NCI-H510A treated with DMSO at 0.1 percent for 48 hours (cell line): ENCODE results near the gene OASL.

Experiments
- DNase-seq: peaks from one replicate; lab custom pipeline; 2025; lab: John Stamatoyannopoulos, UW

OASL gene

DNA sequence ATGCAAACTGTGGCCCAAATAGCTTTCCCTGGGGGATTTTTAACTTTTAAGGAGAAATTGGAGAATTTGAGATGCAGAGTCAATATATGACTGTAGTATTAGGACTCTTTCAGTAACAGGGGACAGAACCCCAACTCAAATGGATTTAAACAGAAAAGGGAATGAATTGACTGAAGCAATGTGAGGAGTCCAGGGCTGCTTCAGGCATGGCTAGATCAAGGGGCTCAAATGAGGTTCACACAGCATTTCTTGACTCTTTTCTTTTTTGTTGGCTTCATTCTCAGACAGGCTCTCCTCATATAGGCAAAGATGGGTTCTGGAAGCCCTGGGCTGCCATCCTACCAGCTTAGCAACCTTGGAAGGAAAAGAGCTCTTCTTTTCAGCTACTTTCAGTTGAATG lies 47.1 kb downstream of the OASL start:
- no peak for DNase-seq

DNA sequence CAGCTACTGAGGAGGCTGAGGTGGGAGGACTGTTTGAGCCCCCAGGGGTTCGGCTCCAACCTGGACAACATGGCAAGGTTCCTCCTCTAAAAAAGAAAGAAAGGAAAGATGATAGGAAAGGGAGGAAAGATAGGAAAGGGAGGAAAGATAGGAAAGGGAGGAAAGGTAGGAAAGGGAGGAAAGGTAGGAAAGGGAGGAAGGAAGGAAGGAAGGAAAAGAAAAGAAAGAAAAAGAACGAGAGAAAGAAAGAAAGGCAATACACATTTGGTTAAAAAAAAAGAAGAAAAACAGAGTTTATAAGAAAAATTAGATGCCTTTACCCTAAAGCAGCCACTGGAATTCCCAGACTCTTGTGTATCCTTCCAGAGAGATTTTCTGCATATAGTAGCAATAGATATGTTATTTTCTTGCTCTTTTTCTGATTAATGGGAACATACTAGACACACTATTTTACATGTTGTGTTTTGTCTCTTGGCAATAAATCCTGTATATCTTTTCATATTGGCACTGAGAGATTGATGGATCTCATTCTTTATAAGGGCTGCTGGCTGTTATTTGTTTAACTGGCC lies 48.5 kb downstream of the OASL start:
- no peak for DNase-seq

DNA sequence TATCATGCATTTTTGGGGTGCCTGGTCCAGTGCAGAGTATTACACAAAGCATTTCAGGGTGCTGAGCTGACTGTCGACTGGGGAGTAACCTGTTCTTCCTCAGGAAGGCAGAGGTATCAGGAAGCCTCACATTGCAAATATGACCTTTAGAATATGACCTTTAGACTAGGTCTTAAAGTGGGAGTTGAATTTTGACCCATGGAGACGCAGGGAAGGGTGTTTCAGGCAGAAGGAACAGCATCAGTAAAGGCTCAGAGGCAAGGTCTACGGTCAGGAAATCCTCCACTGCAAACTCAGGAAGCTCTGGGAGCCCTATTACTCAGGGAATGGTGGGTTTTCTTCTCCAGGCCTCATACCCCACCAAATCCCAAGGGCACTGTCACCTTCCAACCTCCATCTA lies 49.4 kb downstream of the OASL start:
- DNase-seq = no peak

DNA sequence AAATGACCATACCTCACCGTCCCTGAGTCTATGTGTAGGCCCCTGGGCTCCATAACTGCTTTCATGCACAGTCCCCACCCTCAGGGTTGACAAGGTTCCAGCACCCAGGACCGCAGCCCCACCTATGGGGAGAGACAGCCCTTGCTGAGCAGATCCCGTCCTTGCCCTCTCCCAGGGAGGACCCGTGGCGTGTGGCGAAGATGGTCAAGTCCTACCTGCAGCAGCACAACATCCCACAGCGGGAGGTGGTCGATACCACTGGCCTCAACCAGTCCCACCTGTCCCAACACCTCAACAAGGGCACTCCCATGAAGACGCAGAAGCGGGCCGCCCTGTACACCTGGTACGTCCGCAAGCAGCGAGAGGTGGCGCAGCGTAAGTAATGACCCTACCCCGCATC lies 50.4 kb downstream of the OASL start:
- no peak for DNase-seq

DNA sequence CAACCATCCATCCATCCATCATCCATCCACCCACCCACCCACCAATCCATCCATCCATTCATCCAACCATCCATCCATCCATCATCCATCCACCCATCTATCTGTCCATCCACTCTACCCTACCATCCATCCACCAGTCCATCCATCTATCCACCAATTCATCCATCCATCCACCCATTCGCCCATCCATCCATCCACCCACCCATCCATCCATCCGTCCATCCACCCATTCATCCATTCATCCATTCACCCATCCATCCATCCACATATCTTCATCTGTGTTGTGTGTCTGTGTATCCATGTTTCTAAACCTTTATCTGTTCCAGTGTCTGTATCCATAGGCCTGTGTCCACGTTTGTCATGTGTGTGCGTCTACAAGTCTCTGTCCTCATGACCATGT lies 50.8 kb downstream of the OASL start:
- no peak for DNase-seq

DNA sequence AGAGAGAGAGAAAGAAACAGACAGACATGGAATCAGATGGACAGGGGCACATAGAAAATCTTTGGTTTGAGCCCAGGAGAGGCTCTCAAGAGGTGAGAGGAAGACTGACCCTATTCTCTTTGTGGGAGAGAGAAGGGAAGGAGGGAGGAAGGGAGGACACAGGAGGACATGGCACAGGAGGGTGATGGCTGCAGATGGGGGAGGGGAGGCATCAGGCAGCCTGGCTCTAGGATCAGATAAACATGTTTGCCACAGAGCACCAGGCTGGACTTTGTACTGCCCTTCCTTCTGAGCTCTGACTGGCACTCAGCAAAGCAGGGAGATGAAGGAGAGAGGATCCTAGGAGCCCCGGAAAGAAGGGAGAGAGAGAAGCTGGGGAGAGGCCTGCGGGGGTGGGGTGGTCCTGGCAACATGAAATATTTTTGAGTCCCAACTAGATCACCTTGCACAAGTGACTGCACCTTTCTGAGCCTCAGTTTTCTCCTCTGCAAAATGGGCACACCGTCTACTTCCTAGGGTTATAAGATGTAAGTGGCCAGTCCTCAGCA lies 54.6 kb downstream of the OASL start:
- DNase-seq = no peak

DNA sequence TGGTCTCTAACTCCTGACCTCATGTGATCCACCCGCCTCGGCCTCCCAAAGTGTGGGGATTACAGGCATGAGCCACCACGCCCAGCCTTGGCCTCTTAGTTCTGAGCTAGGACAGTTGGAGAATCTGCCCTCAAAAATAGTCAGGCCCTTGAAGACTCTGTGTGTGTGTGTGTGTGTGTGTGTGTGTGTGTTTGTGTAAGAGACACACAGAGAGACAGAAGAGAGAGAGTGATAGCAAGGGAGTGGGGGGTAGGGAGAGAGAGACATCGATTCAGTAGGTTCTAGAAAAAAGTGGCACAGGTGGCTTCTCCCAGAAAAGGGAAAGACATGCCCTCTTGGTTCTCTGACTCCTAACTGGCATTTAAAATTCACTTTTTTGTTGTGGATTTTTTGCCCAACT lies 55.3 kb downstream of the OASL start:
- DNase-seq = no peak

DNA sequence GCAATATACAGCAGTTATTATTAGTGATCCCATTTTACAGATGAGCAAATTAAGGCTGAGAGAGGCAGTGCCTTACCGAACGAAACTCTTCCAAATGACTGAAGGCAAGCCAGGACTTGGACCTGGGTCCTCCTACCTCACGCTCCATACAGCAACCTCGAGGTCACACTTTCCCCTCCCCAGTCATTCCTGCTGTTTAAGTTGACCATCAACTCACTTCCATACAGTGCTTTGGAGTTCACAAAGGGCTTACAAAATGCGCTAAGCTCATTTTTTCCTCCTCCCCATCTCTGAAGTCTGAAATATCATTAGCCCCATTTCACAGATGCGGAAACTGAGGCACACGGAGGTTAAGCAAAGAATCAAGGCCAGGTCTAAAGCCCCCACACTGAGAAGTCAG lies 56.4 kb downstream of the OASL start:
- no peak for DNase-seq

DNA sequence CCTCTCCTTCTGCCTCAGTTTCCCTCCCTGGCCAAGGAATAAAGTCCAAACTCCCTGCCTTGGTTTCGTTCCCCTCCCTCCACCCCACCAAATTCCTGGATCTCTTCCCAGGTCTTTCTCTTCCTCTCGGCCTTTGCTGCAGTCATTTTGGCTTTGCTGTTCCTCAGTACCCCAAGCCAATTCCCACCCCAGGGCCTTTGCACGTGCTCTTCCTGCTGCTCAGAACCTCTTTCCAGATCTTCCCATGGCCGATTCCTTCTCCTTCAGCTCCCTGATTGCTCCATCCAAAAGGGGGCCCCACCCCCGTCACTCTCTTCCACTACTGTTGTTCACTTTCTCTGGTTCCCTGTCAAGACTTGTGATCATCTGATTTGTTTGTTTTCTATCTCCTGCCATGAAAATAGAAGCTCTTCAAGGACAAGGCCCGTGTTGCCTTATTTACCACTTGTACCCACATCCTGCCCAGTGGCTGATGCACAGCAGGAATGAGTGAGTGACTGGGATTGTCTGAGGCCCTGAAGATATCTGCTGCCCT lies 57.6 kb downstream of the OASL start:
- DNase-seq = no peak

DNA sequence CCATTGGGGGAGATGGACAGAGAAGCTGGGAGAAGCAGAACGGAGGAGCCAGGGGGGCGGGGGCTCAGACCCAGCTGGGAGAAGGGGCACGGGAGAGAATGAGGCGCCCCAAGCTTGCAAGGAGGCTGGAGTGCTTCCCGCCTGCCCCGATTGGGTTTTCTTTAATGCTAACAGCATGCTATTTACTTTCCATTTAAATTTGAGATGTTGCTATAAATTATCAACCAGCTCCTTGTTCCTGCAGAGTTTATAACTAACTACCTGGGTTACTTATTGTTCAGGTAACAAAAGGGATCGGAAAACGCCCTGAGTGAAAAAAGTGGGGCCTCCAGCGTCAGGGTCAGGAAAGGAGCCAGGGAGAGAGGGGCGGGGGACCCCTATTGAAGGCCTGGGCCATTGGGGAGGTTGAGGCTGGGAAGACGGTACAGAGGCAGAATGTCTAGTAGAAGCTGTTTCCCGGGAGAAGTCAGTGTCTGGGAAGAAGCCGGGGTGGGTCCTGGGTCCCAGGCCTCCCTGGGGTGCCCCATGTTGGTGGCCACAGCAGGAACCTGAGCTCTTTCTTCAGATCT lies 58.2 kb downstream of the OASL start:
- DNase-seq = no peak

DNA sequence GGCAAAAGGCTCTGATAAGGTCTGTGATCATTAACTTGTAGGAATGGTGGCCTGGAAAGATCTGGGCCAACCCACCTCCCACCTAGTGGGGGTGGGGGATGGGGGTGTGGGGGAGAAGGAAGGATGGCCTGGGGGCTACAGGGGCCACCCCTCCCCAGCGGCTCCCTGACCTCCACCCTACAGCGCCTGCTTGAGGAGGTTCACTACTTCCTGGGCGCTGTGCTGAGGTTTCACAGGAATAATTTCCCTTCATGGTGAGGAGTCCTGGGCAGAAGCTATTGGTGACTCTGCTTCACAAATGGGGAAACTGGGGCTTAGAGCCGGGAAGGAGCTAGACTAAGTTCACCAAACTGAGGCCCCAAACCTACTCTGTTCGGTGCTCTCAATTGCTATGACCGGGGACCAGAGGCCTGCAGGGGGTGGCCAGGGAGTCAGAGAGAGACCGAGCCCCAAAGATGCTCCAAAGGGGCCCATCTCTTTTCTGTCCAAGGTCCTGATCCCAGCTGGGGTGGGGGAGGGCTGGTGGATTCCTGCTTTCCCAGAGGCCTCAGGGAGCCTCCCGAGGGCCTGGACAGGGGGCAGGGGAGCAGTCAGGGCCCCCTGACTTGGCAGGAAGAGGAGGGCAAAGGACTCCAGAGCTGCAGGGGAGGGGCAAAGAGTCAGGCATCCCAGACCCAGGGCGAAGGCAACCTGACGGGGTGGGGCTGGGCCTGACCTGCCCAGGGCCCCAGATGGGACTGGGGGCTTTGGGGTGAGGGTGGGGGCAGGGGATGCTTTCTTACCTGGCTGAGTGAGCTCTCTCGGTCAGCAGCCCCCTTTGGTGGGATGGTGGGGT lies 59.0 kb downstream of the OASL start:
- DNase-seq = no peak

DNA sequence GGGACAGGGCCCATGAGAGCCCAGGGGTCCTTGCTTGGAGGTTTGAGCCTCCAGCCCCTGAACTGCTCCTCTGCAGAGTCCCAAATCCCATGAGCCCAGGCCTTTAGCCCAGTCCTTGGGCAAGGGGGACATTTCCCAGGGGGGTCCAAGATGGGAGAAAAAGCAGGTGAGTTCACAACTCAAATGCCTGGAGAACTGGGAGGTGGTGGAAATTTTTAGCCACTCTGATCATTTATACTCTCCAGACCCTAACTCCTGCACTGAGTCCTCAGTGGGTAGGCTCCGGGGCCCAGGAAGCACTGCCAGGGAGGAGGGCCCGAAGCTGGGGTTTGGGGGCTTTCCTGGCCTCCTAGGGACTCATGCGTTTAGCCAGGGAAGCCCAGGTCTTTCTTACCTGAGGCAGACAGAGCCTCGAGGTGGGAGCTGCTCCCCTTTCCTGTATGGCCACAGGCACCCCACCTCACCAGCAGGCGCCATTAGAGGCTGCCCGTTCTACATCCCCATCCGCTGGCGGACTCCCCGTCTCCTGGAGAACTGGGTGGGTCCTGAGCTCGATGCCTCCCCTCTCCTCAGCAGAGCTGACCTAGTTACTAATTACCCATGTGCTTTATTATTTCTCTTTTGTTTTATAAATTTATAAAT lies 59.7 kb downstream of the OASL start:
- no peak for DNase-seq

DNA sequence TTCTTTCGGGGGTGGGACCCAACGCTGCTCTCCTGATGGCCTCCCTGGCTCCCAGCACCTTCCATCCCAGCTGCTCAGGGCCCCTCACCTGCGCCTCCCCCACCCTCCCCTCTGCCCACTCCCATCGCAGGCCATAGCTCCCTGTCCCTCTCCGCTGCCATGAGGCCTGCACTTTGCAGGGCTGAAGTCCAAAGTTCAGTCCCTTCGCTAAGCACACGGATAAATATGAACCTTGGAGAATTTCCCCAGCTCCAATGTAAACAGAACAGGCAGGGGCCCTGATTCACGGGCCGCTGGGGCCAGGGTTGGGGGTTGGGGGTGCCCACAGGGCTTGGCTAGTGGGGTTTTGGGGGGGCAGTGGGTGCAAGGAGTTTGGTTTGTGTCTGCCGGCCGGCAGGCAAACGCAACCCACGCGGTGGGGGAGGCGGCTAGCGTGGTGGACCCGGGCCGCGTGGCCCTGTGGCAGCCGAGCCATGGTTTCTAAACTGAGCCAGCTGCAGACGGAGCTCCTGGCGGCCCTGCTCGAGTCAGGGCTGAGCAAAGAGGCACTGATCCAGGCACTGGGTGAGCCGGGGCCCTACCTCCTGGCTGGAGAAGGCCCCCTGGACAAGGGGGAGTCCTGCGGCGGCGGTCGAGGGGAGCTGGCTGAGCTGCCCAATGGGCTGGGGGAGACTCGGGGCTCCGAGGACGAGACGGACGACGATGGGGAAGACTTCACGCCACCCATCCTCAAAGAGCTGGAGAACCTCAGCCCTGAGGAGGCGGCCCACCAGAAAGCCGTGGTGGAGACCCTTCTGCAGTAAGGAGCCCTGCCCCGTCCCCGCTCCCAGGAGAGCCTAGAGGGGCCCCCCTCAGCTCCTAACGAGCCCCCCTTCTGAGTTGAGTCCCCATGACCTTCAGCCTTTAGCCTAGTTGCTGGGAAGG lies 60.5 kb downstream of the OASL start, which contains the start of gene HNF1A:
Gene HNF1A (plus strand): TSS at position 248 of the 924 bp plus-strand sequence. CDS start 226 bp downstream, at position 474.
- no peak for DNase-seq

DNA sequence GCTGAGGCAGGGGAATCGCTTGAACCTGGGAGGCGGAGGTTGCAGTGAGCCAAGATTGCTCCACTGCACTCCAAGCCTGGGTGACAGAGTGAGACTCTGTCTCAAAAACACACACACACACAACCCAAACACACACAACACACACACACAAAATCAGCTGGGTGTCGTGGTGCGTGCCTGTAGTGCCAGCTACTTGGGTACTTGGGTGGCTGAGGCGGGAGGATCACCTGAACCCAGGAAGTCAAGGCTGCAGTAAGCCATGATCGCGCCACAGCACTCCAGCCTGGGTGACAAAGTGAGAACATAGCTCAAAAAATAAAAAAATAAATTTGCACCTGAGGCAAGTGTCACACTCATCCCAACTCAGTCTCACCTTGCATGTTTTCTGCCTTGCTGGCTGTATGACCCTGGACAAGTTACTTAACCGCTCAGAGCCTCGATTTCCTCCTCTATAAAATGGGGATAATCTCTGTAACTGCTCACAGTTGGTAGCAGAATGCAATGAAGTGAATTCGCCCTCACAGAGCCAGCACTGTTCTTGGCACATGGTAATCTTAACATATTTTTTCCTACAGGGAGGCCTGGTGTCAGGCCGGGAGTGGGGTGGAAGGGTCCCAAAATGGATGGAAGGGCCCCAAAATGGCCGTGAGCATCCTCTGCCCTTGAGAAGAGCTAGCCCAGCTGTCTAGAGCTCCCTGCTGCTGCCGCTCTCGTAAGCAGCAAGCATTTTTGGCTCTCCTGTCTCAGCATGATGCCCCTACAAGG lies 61.3 kb downstream of the OASL start:
- DNase-seq = no peak

DNA sequence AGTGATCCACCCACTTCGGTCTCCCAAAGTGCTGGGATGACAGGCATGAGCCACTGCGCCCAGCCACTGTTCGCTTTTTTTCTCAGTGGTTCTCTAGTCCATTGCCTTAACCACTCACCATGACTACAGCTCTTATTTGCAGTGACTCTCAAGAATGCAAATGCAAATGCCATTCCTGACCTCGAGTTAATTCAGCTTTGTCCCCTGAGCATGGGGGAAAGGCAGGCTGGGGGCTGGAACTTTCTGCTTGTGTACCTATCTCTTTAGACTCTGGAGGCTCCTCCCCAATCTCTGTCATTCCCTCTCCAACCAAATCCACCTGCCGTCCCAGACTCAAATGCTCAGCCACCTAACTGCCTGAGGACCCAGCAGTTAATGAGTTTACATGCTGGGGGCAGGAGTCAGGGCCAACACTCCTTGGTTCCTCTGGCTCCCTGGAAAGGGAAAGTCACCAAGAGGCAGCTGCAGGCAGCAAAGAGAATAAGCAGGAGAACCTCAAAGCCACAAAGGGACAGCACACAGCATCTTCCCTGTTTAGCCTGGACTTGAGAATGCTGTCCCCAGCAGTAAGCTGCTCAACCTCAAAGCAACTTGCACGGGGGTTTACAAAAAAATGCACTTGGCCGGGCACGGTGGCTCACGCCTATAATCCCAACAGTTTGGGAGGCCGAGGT lies 66.0 kb downstream of the OASL start:
- DNase-seq = peak; percentile 61

DNA sequence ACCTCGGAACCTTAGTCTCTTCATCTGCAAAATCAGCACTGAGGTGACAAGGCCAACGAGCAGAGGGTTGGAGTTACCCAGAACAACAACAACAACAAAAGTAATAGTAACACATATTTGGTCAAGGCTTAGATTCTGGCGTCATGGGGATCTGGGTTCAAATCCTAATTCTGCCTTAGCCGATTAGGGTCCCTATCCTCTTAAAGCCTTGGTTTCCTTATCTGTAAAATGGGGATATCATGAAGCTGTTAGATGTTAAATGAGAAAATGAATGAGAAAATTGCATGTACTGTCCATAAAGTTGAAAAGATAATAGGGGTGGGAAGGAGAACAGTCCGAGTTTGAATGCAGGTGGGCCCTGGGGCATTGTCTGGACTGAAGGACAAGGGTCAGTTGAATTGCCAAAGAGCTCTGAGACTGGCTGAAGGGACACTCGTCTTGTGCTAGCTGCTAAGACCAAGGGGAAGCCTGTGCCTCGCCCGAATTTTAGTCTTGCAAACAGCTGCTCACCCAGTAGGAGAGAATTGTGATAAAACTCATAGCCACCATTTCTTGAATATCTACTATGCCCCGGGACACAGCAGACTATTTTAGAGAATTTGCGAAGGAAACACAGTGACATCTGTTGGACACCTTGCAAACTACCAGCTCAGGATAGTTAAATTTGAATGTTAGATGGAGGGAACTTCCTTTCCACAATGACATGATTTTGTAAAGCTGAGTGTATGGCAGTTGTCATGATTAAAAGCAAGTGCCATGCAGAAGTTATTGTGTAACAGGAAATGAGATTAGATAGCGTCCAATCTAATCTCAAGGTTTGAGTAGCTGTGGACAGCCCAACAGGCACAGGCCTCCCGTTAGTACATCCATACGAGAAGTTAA lies 67.5 kb downstream of the OASL start:
- DNase-seq = peak; percentile 74

DNA sequence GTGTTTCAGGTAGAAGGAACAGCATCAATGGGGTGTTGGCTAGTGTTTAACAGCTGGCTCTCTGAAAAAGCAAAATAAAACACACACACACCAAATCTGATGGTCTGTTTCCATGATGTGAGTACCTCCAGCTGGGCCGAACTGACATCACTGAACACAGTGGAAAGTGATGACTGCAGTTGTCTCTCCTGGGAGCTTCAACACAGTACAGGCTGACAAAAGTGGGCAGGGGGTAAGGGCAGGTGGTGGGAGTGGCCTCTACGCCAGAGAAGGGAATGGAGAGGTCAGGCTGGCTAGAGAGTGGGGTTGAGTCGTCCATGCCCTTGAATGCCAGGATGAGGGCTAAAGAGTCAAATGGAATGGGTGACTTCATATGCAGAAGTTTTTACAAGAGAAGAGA lies 68.7 kb downstream of the OASL start:
- no peak for DNase-seq
